PC-9 (cell line): ENCODE measurements around the gene CCNE1. TPM values are rescaled to one million over a fixed set of nuclear protein-coding genes. Genes with fewer than 3 reads are reported as not detected.
A peak's percentile ranks its signal among the peaks of the same experiment; 100 is the strongest.

ENCODE experiments used
- BruUV-seq: library from RNA; stranded (reverse); fragments of 400-500 nt; replicated peaks from 2 replicates; lab custom pipeline; 2021; lab: Mats Ljungman, UMichigan
- CTCF ChIA-PET: fragments of 300-600 bp; sonication (Branson Sonifier 250); formaldehyde crosslinking; loops from one replicate; lab custom pipeline; 2022; ENCODE audit warnings: antibody characterized with exemption; lab: Charles Lee
- POLR2A ChIA-PET: fragments of 300-600 bp; sonication (Branson Sonifier 250); formaldehyde crosslinking; loops from one replicate; lab custom pipeline; 2022; ENCODE audit warnings: antibody characterized with exemption; ENCODE audit not compliant: unreplicated experiment; lab: Charles Lee
- DNase-seq, 2 experiments: peaks; one replicate each; pipeline versions ENCODE4 v3.0.0 to v3.0.0-alpha.2; 2015 to 2022; ENCODE audit warnings: mixed read lengths in 1 of 2
- H2AFZ ChIP-seq: fragments of 200-600 bp; sonication (generic); 2 replicates; pipeline ENCODE4 v1.8.1; 2017; ENCODE audit warnings: antibody characterized with exemption
- H3F3A ChIP-seq: fragments of 200-600 bp; sonication (generic); 2 replicates; pipeline ENCODE4 v1.8.1; 2017; ENCODE audit warnings: antibody characterized with exemption, mild to moderate bottlenecking, low read depth; ENCODE audit not compliant: insufficient read depth
- H3K27ac ChIP-seq: fragments of 200-600 bp; sonication (generic); 2 replicates; pipeline ENCODE4 v1.6.1; 2016; ENCODE audit warnings: mixed run types
- H3K27me3 ChIP-seq: fragments of 200-600 bp; sonication (generic); 2 replicates; pipeline ENCODE4 v1.6.1; 2016; ENCODE audit warnings: low read depth, mixed run types; ENCODE audit not compliant: insufficient read depth
- H3K36me3 ChIP-seq: fragments of 200-600 bp; sonication (generic); 2 replicates; pipeline ENCODE4 v1.6.1; 2016; ENCODE audit warnings: low read depth, mixed run types
- H3K4me1 ChIP-seq: fragments of 200-600 bp; sonication (generic); replicated peaks from 2 replicates; pipeline ENCODE4 v1.6.1; 2016; ENCODE audit warnings: mixed run types; ENCODE audit not compliant: insufficient read depth
- H3K4me2 ChIP-seq: fragments of 200-600 bp; sonication (generic); 2 replicates; pipeline ENCODE4 v1.6.1; 2017; ENCODE audit warnings: mixed run types
- H3K4me3 ChIP-seq: fragments of 200-600 bp; sonication (generic); 2 replicates; pipeline ENCODE4 v1.6.1; 2016; ENCODE audit warnings: mixed run types
- H3K79me2 ChIP-seq: fragments of 200-600 bp; sonication (generic); 2 replicates; pipeline ENCODE4 v1.6.1; 2017; ENCODE audit warnings: low read depth, mixed run types
- H3K9me2 ChIP-seq: fragments of 200-600 bp; sonication (generic); 2 replicates; pipeline ENCODE4 v1.8.1; 2017; ENCODE audit warnings: mild to moderate bottlenecking; ENCODE audit not compliant: insufficient read depth
- H3K9me3 ChIP-seq: fragments of 200-600 bp; sonication (generic); 2 replicates; pipeline ENCODE4 v1.8.1; 2016; ENCODE audit warnings: low read depth; ENCODE audit not compliant: insufficient read depth
- H4K20me1 ChIP-seq: fragments of 200-600 bp; sonication (generic); 2 replicates; pipeline ENCODE4 v1.8.1; 2017; ENCODE audit not compliant: insufficient read depth
- CTCF ChIP-seq: fragments of 200-600 bp; sonication (generic); conservative IDR thresholded peaks from 2 replicates; pipeline ENCODE4 v1.6.1; 2017; ENCODE audit warnings: mixed run types, antibody characterized with exemption, mild to moderate bottlenecking, moderate library complexity
- EZH2 ChIP-seq: fragments of 200-600 bp; sonication (generic); IDR thresholded peaks from 2 replicates; pipeline ENCODE4 v1.8.0; 2017; ENCODE audit warnings: antibody characterized with exemption, low read depth
- intact Hi-C: fragments of 100-400 bp; cut with micrococcal nuclease; formaldehyde crosslinking; loops from one replicate; pipeline ENCODE4 v1.10.0; 2022; ENCODE audit not compliant: unreplicated experiment
- total RNA-seq: library from RNA; stranded (reverse); gene quantifications from 2 replicates; pipeline ENCODE4 v1.2.3, GENCODE V29; 2021

CCNE1 gene
- total RNA-seq, 1 experiment from 2014 or later = 10.6 TPM

GRCh38 chr19:29815231-29815630, 3.4 kb downstream of the CCNE1 start:
- TF ChIP-seq CTCF = no peak
- TF ChIP-seq EZH2 = no peak
- Histone ChIP-seq H4K20me1 (no peaks in the 10 kb centered on the region), H2AFZ (no peak overlapping the region), H3K27ac (no peak overlapping the region), H3K4me1 (peaks cover 23% of the 10 kb centered on the region), H3K27me3 (no peaks in the 10 kb centered on the region), H3K9me2 (no peaks in the 10 kb centered on the region), H3F3A (peaks cover 26% of the 10 kb centered on the region; the same call in 1 of the 2 replicates), H3K79me2 (peaks cover 7% of the 10 kb centered on the region), H3K4me2 (no peak overlapping the region), H3K36me3 (0 out of 2 replicates have a peak, but pooled peaks cover 6% of the 10 kb centered on the region), H3K4me3 (no peak overlapping the region), H3K9me3 (no peaks in the 10 kb centered on the region)
- ChIA-PET CTCF (no interaction called here), POLR2A (no interaction called here)
- intact Hi-C loops = no loop called here
- no peak for DNase-seq
- BruUV-seq = no TSS peak

- peaks cover 25% of the 10 kb centered on the region for H3K4me1 ChIP-seq
- BruUV-seq = no TSS peak
- no peaks in the 10 kb centered on the region for H3K9me2 ChIP-seq
- H3K79me2 ChIP-seq = peaks cover 7% of the 10 kb centered on the region
- peaks cover 20% of the 10 kb centered on the region; the same call in 1 of the 2 replicates for H3K36me3 ChIP-seq
- H3K27me3 ChIP-seq = no peaks in the 10 kb centered on the region
- no peak for TF ChIP-seq CTCF
- no peak overlapping the region for H2AFZ ChIP-seq
- intact Hi-C loops = no loop called here
- POLR2A ChIA-PET = no interaction called here
- H3F3A ChIP-seq = peaks cover 24% of the 10 kb centered on the region; the same call in 1 of the 2 replicates
- no peak overlapping the region for H3K4me3 ChIP-seq
- H3K4me2 ChIP-seq = no peak overlapping the region
- DNase-seq = no peak
- no peaks in the 10 kb centered on the region for H4K20me1 ChIP-seq
- CTCF ChIA-PET = interaction anchor here (0.8 kb wide), 1 partner anchor 11 kb away, joined by 6 read pairs; no protein-coding TSS in a partner anchor
- no peaks in the 10 kb centered on the region for H3K9me3 ChIP-seq
- 0 out of 2 replicates have a peak overlapping the region, but pooled peaks have one; percentile 0 for H3K27ac ChIP-seq
These were observed 5.5 kb downstream of the CCNE1 start for GRCh38 chr19:29817316-29817715.

GRCh38 chr19:29819300-29819699, 7.5 kb downstream of the CCNE1 start:
- Histone ChIP-seq H3K36me3 (peaks cover 29% of the 10 kb centered on the region; the same call in 1 of the 2 replicates), H3K27ac (peak overlapping the region; percentile 71), H3F3A (peaks cover 24% of the 10 kb centered on the region; the same call in 1 of the 2 replicates), H3K79me2 (no peaks in the 10 kb centered on the region; the same call in 1 of the 2 replicates), H3K9me2 (no peaks in the 10 kb centered on the region), H2AFZ (no peak overlapping the region), H3K4me2 (0 out of 2 replicates have a peak overlapping the region, but pooled peaks have one; percentile 8), H3K4me3 (no peak overlapping the region), H3K9me3 (no peaks in the 10 kb centered on the region), H3K27me3 (no peaks in the 10 kb centered on the region), H3K4me1 (peaks cover 21% of the 10 kb centered on the region), H4K20me1 (no peaks in the 10 kb centered on the region)
- TF ChIP-seq EZH2 = no peak
- no peak for TF ChIP-seq CTCF
- POLR2A ChIA-PET = no interaction called here
- CTCF ChIA-PET = no interaction called here
- BruUV-seq = no TSS peak
- intact Hi-C loops = no loop called here
- no peak for DNase-seq
